Measurements from ENCODE around the gene SRSF11.
"Not testable (repeated sequence)": the region's sequence is repeated elsewhere in the genome, so short reads cannot be mapped to it uniquely, and the experiment has no call there.

The SRSF11 gene

DNA sequence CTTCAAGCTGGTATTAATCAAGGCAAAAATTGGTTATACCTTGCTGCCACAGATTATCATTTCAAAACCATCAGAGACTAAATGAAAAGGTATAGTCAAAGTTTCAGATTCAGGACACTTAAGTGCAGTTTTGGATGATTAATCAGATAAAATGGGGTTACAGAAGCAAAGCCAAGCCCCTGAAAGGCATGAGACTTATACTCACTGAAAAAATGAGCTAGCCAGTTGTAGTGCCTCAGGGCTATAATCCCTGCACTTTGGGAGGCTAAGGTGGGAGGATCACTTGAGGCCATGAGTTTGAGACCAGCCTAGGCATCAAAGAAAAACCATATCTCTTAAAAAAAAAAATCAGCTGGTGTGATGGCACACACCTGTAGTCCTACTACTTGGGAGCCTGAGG lies 31.0 kb upstream of the SRSF11 start:
- Histone ChIP-seq H4K91ac (ENCODE audit: low read depth, low read length) (no peak overlapping the region), H4K12ac (ENCODE audit: low read depth, low read length) (no peak overlapping the region), H3K27ac (ENCODE audit: low read depth, low read length) (no peak overlapping the region), H3K79me1 (ENCODE audit: low read length) (no peaks in the 10 kb centered on the region), H3K36me3 (ENCODE audit: control insufficient read depth in 1 of 2, insufficient read depth in 2 of 2, low read length in 2 of 2) (no peaks in the 10 kb centered on the region), H2AFZ (ENCODE audit: insufficient read depth, low read length, poor library complexity) (no peak overlapping the region), H3K27me3 (ENCODE audit: insufficient read depth, low read length) (no peaks in the 10 kb centered on the region), H3K4me1 (ENCODE audit: control insufficient read depth in 1 of 2, insufficient read depth in 2 of 2, low read length in 2 of 2) (no peaks in the 10 kb centered on the region), H2AK5ac (ENCODE audit: low read length) (no peak overlapping the region), H3K14ac (ENCODE audit: low read length) (no peak overlapping the region), H3K9me3 (ENCODE audit: insufficient read depth, low read depth, low read length) (no peaks in the 10 kb centered on the region), H4K8ac (ENCODE audit: low read depth, low read length) (no peak overlapping the region), H2BK5ac (ENCODE audit: low read depth, low read length, poor library complexity) (no peak overlapping the region), H3K4me3 (ENCODE audit: low read depth, low read length) (no peak overlapping the region), H3K9ac (ENCODE audit: low read length) (no peak overlapping the region), H3K4ac (ENCODE audit: low read depth, low read length) (no peak overlapping the region), H3K4me2 (ENCODE audit: low read length) (no peak overlapping the region), H2BK120ac (ENCODE audit: insufficient read depth, low read length, poor library complexity) (no peak overlapping the region), H3K18ac (ENCODE audit: low read length) (no peak overlapping the region), H2BK12ac (ENCODE audit: low read length) (no peak overlapping the region), H3K79me2 (ENCODE audit: control insufficient read depth, insufficient read depth, low read length, poor library complexity) (no peaks in the 10 kb centered on the region), H3K23ac (ENCODE audit: low read length) (no peak overlapping the region)
- DNase-seq: no peak

DNA sequence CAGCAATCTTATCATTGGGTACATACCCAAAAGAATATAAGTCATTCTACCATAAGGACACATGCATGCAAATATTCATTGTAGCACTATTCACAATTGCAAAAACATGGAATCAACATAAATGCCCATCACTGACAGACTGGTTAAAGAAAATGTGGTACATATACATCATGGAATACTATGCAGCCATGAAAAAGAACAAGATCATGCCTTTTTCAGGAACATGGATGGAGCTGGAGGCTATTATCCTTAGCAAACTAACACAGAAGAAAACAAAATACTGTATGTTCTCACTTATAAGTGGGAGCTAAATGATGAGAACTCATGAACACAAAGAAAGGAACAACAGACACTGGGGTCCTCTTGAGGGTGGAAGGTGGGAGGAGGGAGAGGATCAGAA lies 28.7 kb upstream of the SRSF11 start:
- H3K4me2 ChIP-seq (ENCODE audit: low read length); H3K9ac ChIP-seq (ENCODE audit: low read length); H3K27ac ChIP-seq (ENCODE audit: low read depth, low read length); H3K23ac ChIP-seq (ENCODE audit: low read length); H3K27me3 ChIP-seq (ENCODE audit: insufficient read depth, low read length); H4K12ac ChIP-seq (ENCODE audit: low read depth, low read length); H3K4me1 ChIP-seq (ENCODE audit: control insufficient read depth in 1 of 2, insufficient read depth in 2 of 2, low read length in 2 of 2); H2BK12ac ChIP-seq (ENCODE audit: low read length); H3K36me3 ChIP-seq (ENCODE audit: control insufficient read depth in 1 of 2, insufficient read depth in 2 of 2, low read length in 2 of 2); H3K18ac ChIP-seq (ENCODE audit: low read length); H2AK5ac ChIP-seq (ENCODE audit: low read length); H4K8ac ChIP-seq (ENCODE audit: low read depth, low read length); H2BK120ac ChIP-seq (ENCODE audit: insufficient read depth, low read length, poor library complexity); DNase-seq; H3K14ac ChIP-seq (ENCODE audit: low read length); H3K79me2 ChIP-seq (ENCODE audit: control insufficient read depth, insufficient read depth, low read length, poor library complexity); H3K9me3 ChIP-seq (ENCODE audit: insufficient read depth, low read depth, low read length); H3K79me1 ChIP-seq (ENCODE audit: low read length); H4K91ac ChIP-seq (ENCODE audit: low read depth, low read length); H3K4me3 ChIP-seq (ENCODE audit: low read depth, low read length); H3K4ac ChIP-seq (ENCODE audit: low read depth, low read length); H2BK5ac ChIP-seq (ENCODE audit: low read depth, low read length, poor library complexity); H2AFZ ChIP-seq (ENCODE audit: insufficient read depth, low read length, poor library complexity): not testable (repeated sequence)

DNA sequence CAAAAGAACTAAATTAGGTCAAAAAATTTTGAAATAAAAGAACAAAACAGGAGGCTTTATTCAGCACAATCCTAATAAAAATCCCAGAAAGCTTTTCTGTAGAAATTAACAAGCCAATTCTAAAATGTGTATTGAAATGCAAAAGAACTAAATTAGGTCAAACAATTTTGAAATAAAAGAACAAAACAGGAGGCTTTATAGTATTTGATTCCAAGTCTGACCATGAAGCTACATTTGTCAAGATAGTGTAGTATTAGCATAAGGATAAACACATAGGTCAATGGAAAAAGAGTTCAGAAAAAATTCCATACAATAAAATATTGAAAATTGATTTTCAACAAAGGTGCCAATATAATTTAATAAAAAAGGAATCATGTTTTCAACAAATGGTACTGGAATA lies 26.6 kb upstream of the SRSF11 start:
- Histone ChIP-seq H3K4me1 (ENCODE audit: control insufficient read depth in 1 of 2, insufficient read depth in 2 of 2, low read length in 2 of 2) (no peaks in the 10 kb centered on the region), H3K23ac (ENCODE audit: low read length) (no peak overlapping the region), H2BK120ac (ENCODE audit: insufficient read depth, low read length, poor library complexity) (no peak overlapping the region), H3K27me3 (ENCODE audit: insufficient read depth, low read length) (no peaks in the 10 kb centered on the region), H4K8ac (ENCODE audit: low read depth, low read length) (no peak overlapping the region), H3K79me1 (ENCODE audit: low read length) (no peaks in the 10 kb centered on the region), H3K36me3 (ENCODE audit: control insufficient read depth in 1 of 2, insufficient read depth in 2 of 2, low read length in 2 of 2) (no peaks in the 10 kb centered on the region), H2AFZ (ENCODE audit: insufficient read depth, low read length, poor library complexity) (no peak overlapping the region), H3K18ac (ENCODE audit: low read length) (no peak overlapping the region), H2AK5ac (ENCODE audit: low read length) (no peak overlapping the region), H3K79me2 (ENCODE audit: control insufficient read depth, insufficient read depth, low read length, poor library complexity) (no peaks in the 10 kb centered on the region), H3K4ac (ENCODE audit: low read depth, low read length) (no peak overlapping the region), H3K14ac (ENCODE audit: low read length) (no peak overlapping the region), H3K27ac (ENCODE audit: low read depth, low read length) (no peak overlapping the region), H3K9ac (ENCODE audit: low read length) (no peak overlapping the region), H2BK12ac (ENCODE audit: low read length) (no peak overlapping the region), H3K9me3 (ENCODE audit: insufficient read depth, low read depth, low read length) (no peaks in the 10 kb centered on the region), H4K91ac (ENCODE audit: low read depth, low read length) (no peak overlapping the region), H3K4me2 (ENCODE audit: low read length) (no peak overlapping the region), H4K12ac (ENCODE audit: low read depth, low read length) (no peak overlapping the region), H3K4me3 (ENCODE audit: low read depth, low read length) (no peak overlapping the region), H2BK5ac (ENCODE audit: low read depth, low read length, poor library complexity) (no peak overlapping the region)
- DNase-seq: no peak

DNA sequence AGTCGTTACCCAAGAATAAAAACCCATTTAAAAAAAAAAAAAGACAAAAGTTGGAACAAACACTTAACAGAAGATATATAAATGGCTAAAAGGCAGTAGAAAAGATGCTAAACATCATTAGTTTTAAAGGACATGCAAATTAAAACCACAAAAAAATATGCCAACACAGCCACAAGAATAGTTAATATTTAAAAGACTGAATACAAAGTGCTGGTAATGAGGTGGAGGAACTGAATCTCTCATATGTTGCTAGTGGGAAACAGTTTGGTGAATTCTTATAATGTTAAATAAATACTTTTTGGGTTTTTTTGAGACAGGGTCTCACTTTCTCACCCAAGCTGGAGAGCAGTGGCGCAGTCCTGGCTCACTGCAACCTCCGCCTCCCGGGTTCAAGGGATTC lies 25.8 kb upstream of the SRSF11 start:
- H3K4ac ChIP-seq (ENCODE audit: low read depth, low read length): no peak overlapping the region
- no peak overlapping the region for H3K9ac ChIP-seq (ENCODE audit: low read length)
- H3K27ac ChIP-seq (ENCODE audit: low read depth, low read length): no peak overlapping the region
- no peaks in the 10 kb centered on the region for H3K79me2 ChIP-seq (ENCODE audit: control insufficient read depth, insufficient read depth, low read length, poor library complexity)
- H4K91ac ChIP-seq (ENCODE audit: low read depth, low read length): no peak overlapping the region
- H3K23ac ChIP-seq (ENCODE audit: low read length): no peak overlapping the region
- H3K9me3 ChIP-seq (ENCODE audit: insufficient read depth, low read depth, low read length): no peaks in the 10 kb centered on the region
- H2AK5ac ChIP-seq (ENCODE audit: low read length): no peak overlapping the region
- no peak for DNase-seq
- H3K4me3 ChIP-seq (ENCODE audit: low read depth, low read length): no peak overlapping the region
- H3K18ac ChIP-seq (ENCODE audit: low read length): no peak overlapping the region
- H2BK12ac ChIP-seq (ENCODE audit: low read length): no peak overlapping the region
- no peak overlapping the region for H2BK5ac ChIP-seq (ENCODE audit: low read depth, low read length, poor library complexity)
- no peaks in the 10 kb centered on the region for H3K36me3 ChIP-seq (ENCODE audit: control insufficient read depth in 1 of 2, insufficient read depth in 2 of 2, low read length in 2 of 2)
- no peaks in the 10 kb centered on the region for H3K4me1 ChIP-seq (ENCODE audit: control insufficient read depth in 1 of 2, insufficient read depth in 2 of 2, low read length in 2 of 2)
- H3K4me2 ChIP-seq (ENCODE audit: low read length): no peak overlapping the region
- no peak overlapping the region for H4K12ac ChIP-seq (ENCODE audit: low read depth, low read length)
- H3K79me1 ChIP-seq (ENCODE audit: low read length): no peaks in the 10 kb centered on the region
- H2BK120ac ChIP-seq (ENCODE audit: insufficient read depth, low read length, poor library complexity): no peak overlapping the region
- no peak overlapping the region for H2AFZ ChIP-seq (ENCODE audit: insufficient read depth, low read length, poor library complexity)
- H3K27me3 ChIP-seq (ENCODE audit: insufficient read depth, low read length): no peaks in the 10 kb centered on the region
- no CpG with 5 or more reads among the region's 4 CpGs for WGBS (ENCODE audit: extremely low coverage, insufficient coverage, insufficient read length)
- H3K14ac ChIP-seq (ENCODE audit: low read length): no peak overlapping the region
- no peak overlapping the region for H4K8ac ChIP-seq (ENCODE audit: low read depth, low read length)

DNA sequence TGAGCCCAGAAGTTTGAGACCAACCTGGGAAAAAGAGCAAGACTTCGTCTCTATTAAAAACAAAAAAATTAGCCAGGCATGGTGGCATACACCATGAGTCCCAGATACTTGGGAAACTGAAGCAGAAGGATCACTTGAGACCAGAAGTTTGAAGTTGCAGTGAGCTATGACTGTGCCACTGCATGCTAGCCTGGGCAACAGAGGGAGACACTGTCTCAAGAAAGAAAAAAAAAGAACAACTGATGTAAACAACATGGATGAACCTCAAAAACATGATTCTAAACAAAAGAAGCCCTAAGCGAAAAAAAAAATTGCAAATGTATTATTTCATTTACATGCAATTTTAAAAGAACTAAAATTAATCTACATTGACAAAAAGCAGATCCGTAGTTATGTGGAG lies 24.8 kb upstream of the SRSF11 start:
- no peak overlapping the region for H2BK12ac ChIP-seq (ENCODE audit: low read length)
- H3K4ac ChIP-seq (ENCODE audit: low read depth, low read length): no peak overlapping the region
- H3K14ac ChIP-seq (ENCODE audit: low read length): no peak overlapping the region
- no peaks in the 10 kb centered on the region for H3K9me3 ChIP-seq (ENCODE audit: insufficient read depth, low read depth, low read length)
- no peak overlapping the region for H4K91ac ChIP-seq (ENCODE audit: low read depth, low read length)
- no peaks in the 10 kb centered on the region for H3K4me1 ChIP-seq (ENCODE audit: control insufficient read depth in 1 of 2, insufficient read depth in 2 of 2, low read length in 2 of 2)
- no peaks in the 10 kb centered on the region for H3K36me3 ChIP-seq (ENCODE audit: control insufficient read depth in 1 of 2, insufficient read depth in 2 of 2, low read length in 2 of 2)
- H3K79me1 ChIP-seq (ENCODE audit: low read length): no peaks in the 10 kb centered on the region
- H3K27me3 ChIP-seq (ENCODE audit: insufficient read depth, low read length): no peaks in the 10 kb centered on the region
- H4K12ac ChIP-seq (ENCODE audit: low read depth, low read length): no peak overlapping the region
- no peak overlapping the region for H2AK5ac ChIP-seq (ENCODE audit: low read length)
- DNase-seq: no peak
- H3K9ac ChIP-seq (ENCODE audit: low read length): no peak overlapping the region
- no peak overlapping the region for H2BK120ac ChIP-seq (ENCODE audit: insufficient read depth, low read length, poor library complexity)
- H3K27ac ChIP-seq (ENCODE audit: low read depth, low read length): no peak overlapping the region
- H3K18ac ChIP-seq (ENCODE audit: low read length): no peak overlapping the region
- no peak overlapping the region for H2BK5ac ChIP-seq (ENCODE audit: low read depth, low read length, poor library complexity)
- H3K4me2 ChIP-seq (ENCODE audit: low read length): no peak overlapping the region
- no peak overlapping the region for H3K23ac ChIP-seq (ENCODE audit: low read length)
- WGBS (ENCODE audit: extremely low coverage, insufficient coverage, insufficient read length): no CpG with 5 or more reads among the region's 3 CpGs
- no peak overlapping the region for H4K8ac ChIP-seq (ENCODE audit: low read depth, low read length)
- H2AFZ ChIP-seq (ENCODE audit: insufficient read depth, low read length, poor library complexity): no peak overlapping the region
- no peaks in the 10 kb centered on the region for H3K79me2 ChIP-seq (ENCODE audit: control insufficient read depth, insufficient read depth, low read length, poor library complexity)
- H3K4me3 ChIP-seq (ENCODE audit: low read depth, low read length): no peak overlapping the region

Data from trophoblast cell (in vitro differentiated cells and primary cell).